HG03354 (cell line): ENCODE results near the gene TRIM26.

Source experiments
- ATAC-seq: cut with Tn5 transposase; IDR thresholded peaks from one replicate; pipeline ENCODE4 v1.9.1; 2021; ENCODE audit warnings: mild to moderate bottlenecking; ENCODE audit not compliant: unreplicated experiment, poor library complexity, severe bottlenecking

The TRIM26 gene

DNA sequence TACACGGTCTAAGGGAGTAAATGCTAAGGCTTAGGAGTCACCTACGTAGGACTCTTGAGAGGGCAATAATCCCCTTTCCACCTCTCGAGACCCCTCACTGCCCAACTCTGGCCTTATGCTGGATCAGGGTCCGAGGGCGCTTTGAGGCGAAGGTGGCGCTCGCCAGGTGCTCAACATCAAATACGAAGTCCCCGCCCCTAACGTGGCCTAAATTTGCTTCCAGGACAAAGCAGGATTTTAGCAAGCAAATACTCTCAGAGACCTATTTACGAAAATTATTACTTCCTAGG lies 406 bp upstream of the TRIM26 start:
- ATAC-seq: no peak

GRCh38 chr6:30211899-30212298 lies 1.3 kb downstream of the TRIM26 start:
- ATAC-seq: no peak

- no peak for ATAC-seq
These were observed 1.9 kb downstream of the TRIM26 start for GRCh38 chr6:30211306-30211705.

DNA sequence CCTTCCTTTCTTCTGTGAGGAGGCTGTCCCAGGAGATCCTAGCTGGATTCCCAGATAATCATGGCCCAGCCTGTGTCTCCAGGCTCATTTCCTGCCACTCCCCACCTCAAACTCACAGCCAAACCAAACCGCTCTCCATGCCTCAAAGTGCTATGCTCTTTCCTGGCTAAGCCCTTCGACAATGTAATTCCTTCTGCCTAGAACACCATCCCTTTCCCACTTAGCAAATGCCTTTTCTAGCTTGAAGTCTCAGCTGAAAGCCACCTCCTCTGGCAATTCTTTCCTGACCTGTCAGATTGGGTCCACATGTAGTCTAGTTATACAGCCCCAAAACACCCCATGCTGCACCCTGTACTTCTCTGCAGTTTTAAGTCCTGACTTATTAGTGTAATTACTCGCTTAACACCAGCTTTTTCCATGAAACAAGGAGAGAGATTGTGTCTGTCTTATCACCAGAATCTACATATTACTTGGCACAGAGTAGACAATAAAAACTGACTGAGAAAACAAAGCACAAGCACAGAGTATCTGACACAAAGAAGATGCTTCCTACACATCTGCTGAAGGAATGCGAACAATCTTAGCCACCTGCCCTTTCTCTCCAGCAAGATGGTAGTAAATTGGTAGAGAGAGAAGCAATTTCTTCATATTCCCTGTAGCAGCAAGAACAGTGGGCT lies 5.4 kb downstream of the TRIM26 start:
- no peak for ATAC-seq

GRCh38 chr6:30206799-30207618 lies 6.2 kb downstream of the TRIM26 start:
- ATAC-seq: no peak

DNA sequence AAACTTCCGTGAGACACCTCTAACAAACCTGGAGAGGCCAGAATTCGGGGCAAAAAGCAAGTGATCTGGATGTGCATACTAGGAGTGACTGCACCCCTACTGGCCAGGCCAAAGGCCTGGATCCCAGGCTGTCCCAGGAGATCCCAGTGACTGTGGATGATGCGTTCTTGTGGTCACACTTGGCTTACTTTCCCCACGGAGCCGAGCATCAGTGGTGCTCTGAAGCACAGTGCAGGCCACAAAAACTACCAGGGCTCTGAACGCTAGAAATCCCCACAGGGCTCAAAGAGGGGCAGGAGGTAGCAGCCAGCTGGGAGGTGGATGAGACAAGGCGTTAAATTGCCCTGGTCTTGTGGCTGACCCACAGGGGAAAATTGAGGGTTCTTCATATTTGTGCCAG lies 7.1 kb downstream of the TRIM26 start:
- ATAC-seq: no peak

DNA sequence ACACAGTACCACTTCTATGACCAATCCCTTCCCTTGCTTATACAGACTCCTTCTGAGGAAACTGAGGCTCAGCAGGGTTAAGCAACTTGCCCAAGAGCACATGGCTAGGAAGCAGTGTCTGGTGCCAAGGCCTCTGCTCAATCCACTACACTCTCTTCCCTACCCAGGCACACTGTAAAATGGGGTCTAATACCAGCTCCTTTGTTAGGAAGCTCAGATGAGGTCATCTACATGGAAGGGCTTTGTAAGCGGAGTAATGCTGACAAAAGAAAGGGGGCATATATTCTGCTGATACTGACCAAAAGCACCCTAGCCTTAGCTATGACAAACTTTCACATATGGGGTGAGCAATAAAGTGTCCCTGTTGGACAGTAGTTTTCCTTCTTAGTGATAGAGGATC lies 9.1 kb downstream of the TRIM26 start:
- no peak for ATAC-seq

DNA sequence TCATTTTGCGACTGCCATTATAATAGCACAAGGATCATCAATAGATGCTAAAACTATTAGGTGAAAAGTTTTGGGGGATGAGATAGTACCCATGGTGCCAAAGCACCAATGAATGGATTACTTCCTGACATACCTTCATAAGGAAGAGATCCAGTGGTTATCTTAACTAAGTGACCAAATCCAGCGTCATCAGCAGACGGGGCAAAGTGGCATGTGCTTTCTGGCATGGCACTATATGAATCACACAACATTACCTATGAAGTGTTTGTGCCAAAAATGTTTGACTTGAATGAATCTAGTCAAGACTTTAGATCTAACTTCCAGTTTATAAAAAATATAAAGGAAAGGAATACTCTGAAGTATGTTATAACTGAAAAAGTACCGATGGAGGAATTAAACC lies 10.8 kb downstream of the TRIM26 start:
- ATAC-seq: no peak

DNA sequence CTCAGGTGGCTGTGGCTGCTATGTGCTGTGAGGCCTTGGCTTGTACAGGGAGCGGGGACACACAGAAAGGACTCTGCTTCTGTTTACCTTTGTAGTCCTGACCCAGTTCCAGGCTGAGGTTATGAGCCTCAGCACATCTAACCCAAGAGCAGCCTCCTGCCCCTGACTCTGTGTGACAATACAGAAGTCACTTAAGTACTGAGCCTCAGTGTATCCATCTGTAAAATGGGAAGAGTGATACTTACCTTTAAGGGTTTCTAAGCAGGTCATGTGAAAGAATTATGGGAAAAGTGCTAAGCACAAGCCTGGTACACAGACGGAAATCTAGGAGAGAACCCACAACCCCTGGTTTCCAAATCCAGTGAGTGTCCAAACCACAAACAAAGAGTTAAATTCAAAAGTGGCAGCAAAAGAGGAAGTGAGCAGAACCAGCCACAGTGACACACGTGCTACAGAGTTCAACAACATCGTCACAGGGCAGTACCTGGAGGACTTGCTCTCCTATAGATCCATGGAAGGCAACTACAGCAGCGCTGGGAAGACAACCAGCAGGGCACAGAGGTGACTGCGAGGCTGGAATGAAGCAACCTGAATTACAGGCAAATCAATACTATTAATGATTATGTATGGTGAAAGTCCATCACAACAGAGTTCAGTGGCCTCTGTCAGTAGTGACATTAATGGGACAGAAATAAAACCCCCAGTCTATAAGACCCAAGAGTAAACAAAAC lies 12.5 kb downstream of the TRIM26 start:
- peak; percentile 70 for ATAC-seq

GRCh38 chr6:30198166-30199084 lies 14.8 kb downstream of the TRIM26 start:
- ATAC-seq: no peak

GRCh38 chr6:30196376-30196775 lies 16.8 kb downstream of the TRIM26 start:
- no peak for ATAC-seq

GRCh38 chr6:30195951-30196350 lies 17.3 kb downstream of the TRIM26 start:
- ATAC-seq: no peak

DNA sequence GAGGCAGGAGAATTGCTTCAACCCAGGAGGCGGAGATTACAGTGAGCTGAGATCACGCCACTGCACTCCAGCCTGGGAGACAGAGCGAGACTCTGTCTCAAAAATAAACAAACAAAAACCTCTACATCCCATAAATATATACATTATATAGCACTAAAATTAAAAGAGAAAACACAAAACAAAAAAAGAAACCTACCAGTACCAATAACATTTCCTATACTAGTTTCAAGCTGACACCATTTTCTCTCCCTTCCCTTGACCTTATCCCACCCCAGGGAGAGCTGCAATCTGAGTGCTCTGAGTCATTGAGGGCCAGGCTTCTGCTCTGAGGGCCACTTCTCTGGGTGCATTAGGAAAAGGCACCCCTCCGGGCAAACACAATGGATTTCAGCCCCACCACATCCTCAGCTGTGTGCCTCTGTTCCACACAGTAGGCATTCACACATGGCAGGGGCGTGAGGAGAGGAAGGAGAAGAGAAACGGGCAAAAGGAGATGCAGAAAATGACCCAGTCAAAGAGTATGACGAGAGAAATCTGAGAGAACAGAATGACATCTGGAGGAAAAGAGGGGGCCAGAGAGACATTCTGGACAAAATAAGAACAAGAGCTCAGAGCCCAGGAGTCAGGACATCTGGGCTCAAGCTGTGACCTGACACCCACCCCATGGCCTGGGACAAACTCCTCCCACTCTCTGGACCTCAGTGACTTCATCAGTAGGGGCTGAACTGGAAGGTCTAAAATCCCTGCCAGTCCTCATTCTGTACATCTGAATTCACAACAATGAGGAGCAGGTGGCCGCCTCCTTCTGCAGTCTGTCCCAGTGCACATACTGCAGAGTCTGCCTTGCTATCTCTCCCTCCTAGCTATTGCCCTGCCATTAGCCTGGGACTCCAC lies 18.2 kb downstream of the TRIM26 start:
- ATAC-seq: no peak

DNA sequence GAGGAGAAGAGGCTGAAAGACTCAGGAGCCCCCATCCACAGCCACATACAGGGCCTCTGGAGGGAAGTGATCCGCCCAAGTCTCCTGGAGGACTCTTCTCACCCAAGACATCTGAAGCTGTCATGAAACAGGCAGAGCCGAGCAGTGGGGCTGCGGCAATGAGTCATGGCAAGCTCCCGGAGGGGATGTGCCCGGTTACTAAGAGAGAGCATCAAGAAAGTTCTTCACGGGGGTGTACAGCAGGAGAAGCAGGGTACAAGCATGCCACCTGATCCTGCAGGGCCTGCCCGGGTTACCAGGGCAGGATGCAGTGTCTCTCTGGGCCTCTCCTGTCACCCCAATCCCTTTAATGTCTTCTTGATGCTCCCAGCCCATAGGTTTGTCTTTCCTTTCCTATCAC lies 21.1 kb downstream of the TRIM26 start:
- ATAC-seq: no peak

DNA sequence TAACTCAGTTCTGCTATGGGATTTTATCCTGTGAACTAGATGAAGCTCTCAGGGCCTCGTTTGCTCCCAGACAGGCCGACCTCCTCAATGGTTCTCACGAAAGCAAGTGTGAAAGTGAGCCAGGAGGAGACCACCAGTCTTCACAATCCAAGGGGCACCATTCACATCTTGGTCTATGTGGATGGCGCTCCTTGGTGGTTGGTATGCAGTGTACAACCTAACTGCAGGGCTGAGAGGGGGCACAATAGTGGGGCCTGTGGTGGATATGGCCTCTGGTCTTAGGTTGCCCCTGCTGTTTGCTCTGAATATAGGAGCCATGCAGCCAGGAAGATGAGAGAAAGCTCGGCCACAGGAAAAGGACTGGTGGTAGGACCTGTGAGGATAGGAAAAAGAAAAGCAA lies 24.7 kb downstream of the TRIM26 start:
- ATAC-seq: no peak

DNA sequence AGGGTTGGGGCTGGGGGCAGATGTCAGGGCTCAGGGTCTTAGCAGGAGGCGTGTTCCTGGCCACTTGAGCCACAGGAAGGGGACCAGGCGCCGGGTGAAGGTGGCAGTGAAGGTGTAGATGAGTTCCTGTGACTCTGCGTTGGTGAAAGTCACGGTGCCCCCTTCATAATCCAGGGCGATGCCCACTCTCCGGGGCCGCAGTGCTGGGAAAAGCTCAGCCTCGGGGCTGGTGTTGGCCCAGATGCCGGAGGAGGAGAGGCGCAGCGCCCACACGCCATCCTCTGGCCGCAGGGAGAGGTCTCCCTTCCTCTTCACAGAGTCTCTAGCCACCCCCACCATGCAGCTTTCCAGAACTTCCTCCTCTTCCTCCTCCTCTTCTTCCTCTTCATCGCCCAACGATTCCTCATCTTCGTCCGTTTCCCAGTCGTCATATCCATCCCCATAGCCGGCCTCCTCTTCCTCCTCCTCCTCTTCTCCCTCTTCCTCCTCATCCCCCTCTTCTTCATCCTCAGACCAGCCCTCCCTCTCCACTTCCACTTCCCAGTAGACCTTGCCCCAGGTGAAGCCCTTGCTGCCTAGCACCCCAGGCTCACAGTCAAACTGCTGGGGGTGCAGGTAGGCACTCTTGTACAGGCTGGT lies 27.2 kb downstream of the TRIM26 start:
- ATAC-seq: no peak

DNA sequence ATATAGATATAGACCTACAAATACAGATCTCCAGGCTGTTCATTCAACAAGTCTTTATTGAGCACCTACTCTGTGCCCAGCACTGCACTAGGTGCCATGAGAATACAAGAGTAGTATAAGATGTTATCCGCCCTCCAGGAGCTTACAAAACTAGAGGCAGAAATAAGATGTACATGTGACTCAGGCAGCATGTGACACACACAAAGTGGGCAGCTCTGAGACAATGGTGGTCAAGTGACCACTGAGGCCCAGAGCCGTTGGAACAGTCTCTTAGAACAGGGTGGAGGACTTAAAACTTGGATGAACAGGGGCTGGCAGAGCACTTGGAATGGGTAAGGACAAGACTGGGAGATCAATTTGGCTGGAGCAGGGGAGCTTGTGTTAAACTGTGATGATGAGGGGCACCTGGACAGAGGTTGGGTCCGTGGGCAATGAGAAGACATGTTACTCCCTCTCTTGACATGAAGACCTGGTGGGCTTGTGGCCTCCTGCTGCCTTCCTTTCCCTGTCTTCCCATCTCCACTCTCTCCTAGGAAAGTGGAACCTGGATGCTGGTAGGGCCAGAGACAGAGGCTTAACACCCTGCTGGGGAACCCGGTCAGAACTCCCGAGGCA lies 28.7 kb downstream of the TRIM26 start:
- ATAC-seq: no peak

DNA sequence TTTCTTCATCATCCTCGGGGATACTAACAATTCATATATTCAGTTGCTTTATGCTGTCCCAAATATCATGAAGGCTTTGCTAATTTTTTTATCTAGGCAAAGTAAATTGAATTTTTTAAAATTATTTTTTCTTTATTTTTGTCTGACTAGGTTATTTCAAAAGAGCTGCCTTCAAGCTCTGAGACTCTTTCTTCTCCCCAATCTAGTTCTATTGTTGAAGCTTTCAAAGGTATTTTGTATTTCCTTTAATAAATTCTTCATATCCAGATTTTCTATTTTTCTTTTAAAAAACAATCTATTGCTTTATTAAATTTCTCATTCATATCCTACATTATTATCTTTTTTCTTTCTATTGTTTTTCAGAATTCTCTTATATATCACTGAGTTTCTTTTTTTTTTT lies 33.1 kb downstream of the TRIM26 start:
- no peak for ATAC-seq
